Keratinocyte (primary cell): ENCODE results near the gene TIPRL. TPM values are rescaled to one million over a fixed set of nuclear protein-coding genes. Genes with fewer than 3 reads are reported as not detected.
A peak's percentile ranks its signal among the peaks of the same experiment; 100 is the strongest.

Experiments used
- DNase-seq: peaks from one replicate; pipeline ENCODE4 v3.0.0-alpha.2; 2011; ENCODE audit warnings: low read depth, missing footprints, low spot score
- FAIRE-seq: peaks from 2 replicates; lab custom pipeline; 2011; peaks lifted over from hg19 to GRCh38; lab: Jason Lieb, UNC
- H2AFZ ChIP-seq: 2 replicates; pipeline ENCODE4 v1.6.0; 2012; ENCODE audit warnings: low read length, control low read depth, inconsistent platforms; ENCODE audit not compliant: control insufficient read depth
- H3K27ac ChIP-seq: 2 replicates; pipeline ENCODE4 v1.5.1; 2011; ENCODE audit warnings: low read length; ENCODE audit not compliant: control insufficient read depth, insufficient read depth
- H3K27me3 ChIP-seq: 3 replicates; pipeline ENCODE4 v1.6.0; 2011; ENCODE audit warnings: low read length; ENCODE audit not compliant: control insufficient read depth, insufficient read depth; ENCODE audit errors: extremely low read depth
- H3K36me3 ChIP-seq, 2 experiments: 2 replicates in 1 of 2; 3 replicates in 1 of 2; pipeline ENCODE4 v1.5.1; 2011; ENCODE audit warnings: low read length in 2 of 2, mild to moderate bottlenecking in 1 of 2; ENCODE audit not compliant: control insufficient read depth in 2 of 2, insufficient read depth in 2 of 2; ENCODE audit errors: extremely low read depth in 1 of 2
- H3K4me1 ChIP-seq: 3 replicates; pipeline ENCODE4 v1.5.1; 2011; ENCODE audit warnings: low read length; ENCODE audit not compliant: control insufficient read depth, insufficient read depth; ENCODE audit errors: extremely low read depth
- H3K4me2 ChIP-seq: 3 replicates; pipeline ENCODE4 v1.6.0; 2011; ENCODE audit warnings: low read depth, low read length; ENCODE audit not compliant: control insufficient read depth, insufficient read depth; ENCODE audit errors: extremely low read depth
- H3K4me3 ChIP-seq, 3 experiments: fragments of 200-600 bp in 1 of 3; sonication (generic) in 1 of 3; 2 replicates in 2 of 3; 3 replicates in 1 of 3; pipeline ENCODE4 v1.5.1; 2011 to 2016; ENCODE audit warnings: low read length in 3 of 3, mild to moderate bottlenecking in 3 of 3, control low read depth in 2 of 3, inconsistent platforms in 1 of 3, low read depth in 1 of 3, mixed read lengths in 1 of 3, mixed run types in 1 of 3, moderate library complexity in 1 of 3; ENCODE audit not compliant: control insufficient read depth in 2 of 3, insufficient read depth in 2 of 3; ENCODE audit errors: extremely low read depth in 1 of 3
- H3K79me2 ChIP-seq: 2 replicates; pipeline ENCODE4 v1.6.0; 2012; ENCODE audit warnings: low read length; ENCODE audit not compliant: control insufficient read depth, insufficient read depth
- H3K9ac ChIP-seq: 3 replicates; pipeline ENCODE4 v1.6.0; 2011; ENCODE audit warnings: low read length; ENCODE audit not compliant: control insufficient read depth, insufficient read depth; ENCODE audit errors: extremely low read depth
- H3K9me1 ChIP-seq: 3 replicates; pipeline ENCODE4 v1.6.0; 2011; ENCODE audit warnings: low read length; ENCODE audit not compliant: control insufficient read depth, insufficient read depth; ENCODE audit errors: extremely low read depth
- H3K9me3 ChIP-seq: 2 replicates; pipeline ENCODE4 v1.5.1; 2012; ENCODE audit warnings: low read depth, low read length; ENCODE audit not compliant: control insufficient read depth
- H4K20me1 ChIP-seq: 3 replicates; pipeline ENCODE4 v1.6.0; 2011; ENCODE audit warnings: low read length; ENCODE audit not compliant: control insufficient read depth, insufficient read depth; ENCODE audit errors: extremely low read depth
- CTCF ChIP-seq, 3 experiments: IDR thresholded peaks in 1 of 3; conservative IDR thresholded peaks in 1 of 3; optimal IDR thresholded peaks in 1 of 3; 2 replicates in 2 of 3; 3 replicates in 1 of 3; pipeline versions ENCODE3 to v1.5.1; 2011; ENCODE audit warnings: low read length in 3 of 3, mild to moderate bottlenecking in 3 of 3, moderate library complexity in 2 of 3, control low read depth in 1 of 3, inconsistent platforms in 1 of 3; ENCODE audit not compliant: insufficient read depth in 2 of 3; ENCODE audit errors: extremely low read depth in 1 of 3
- EZH2 ChIP-seq: IDR thresholded peaks from one replicate; pipeline ENCODE4 v1.6.1; 2012; ENCODE audit warnings: inconsistent platforms, mild to moderate bottlenecking, low read length, moderate library complexity
- dilution Hi-C: fragments of 300-500 bp; cut with MboI; formaldehyde crosslinking; loops from one replicate; pipeline ENCODE4 v1.7.0; 2020; ENCODE audit warnings: low sequenced_read_pairs; ENCODE audit not compliant: extremely low pct_ligation_motif_present
- polyA plus RNA-seq, 5 experiments: library from polyadenylated mRNA; depleted of rRNA in 3 of 5; stranded (reverse) in 3 of 5; stranded (forward) in 1 of 5; unstranded in 1 of 5; fragments of >200 nt; gene quantifications; 1 replicate in 1 of 5; 2 replicates in 3 of 5; 3 replicates in 1 of 5; pipeline versions ENCODE4 v1.2.1 to v1.2.3, GENCODE V29; 2011 to 2012; ENCODE audit warnings: missing spikeins in 2 of 5, low read depth in 1 of 5, low replicate concordance in 1 of 5

The TIPRL gene
- polyA plus RNA-seq, 1 donor (not counting 4 experiments of a cell fraction or from before 2014, with no cell fraction given): 62.5 TPM

GRCh38 chr1:168234846-168235547, 56.2 kb downstream of the TIPRL start:
- peaks cover 25 to 37% of the 10 kb centered on the region in 2 experiments for H3K36me3 ChIP-seq
- H4K20me1 ChIP-seq: no peaks in the 10 kb centered on the region
- H3K4me1 ChIP-seq: peaks cover 3% of the 10 kb centered on the region
- peaks cover 16% of the 10 kb centered on the region for H3K79me2 ChIP-seq
- dilution Hi-C loops: no loop called here
- no peak overlapping the region for H3K9ac ChIP-seq
- no peak overlapping the region for H3K4me3 ChIP-seq
- H2AFZ ChIP-seq: no peak overlapping the region
- H3K9me3 ChIP-seq: no peaks in the 10 kb centered on the region
- no peak for DNase-seq
- H3K27ac ChIP-seq: no peak overlapping the region
- peak; percentile 82 to 92 (median 90) for TF ChIP-seq CTCF (optimal IDR thresholded peaks at IDR 0.05 in 1 of 3, IDR thresholded peaks at IDR 0.05 in 1 of 3, conservative IDR thresholded peaks at IDR 0.05 in 1 of 3; ENCODE audit: extremely low read depth in 1 of 3, insufficient read depth in 2 of 3, low read length in 3 of 3)
- no peak for TF ChIP-seq EZH2
- H3K4me2 ChIP-seq: no peak overlapping the region
- H3K9me1 ChIP-seq: no peaks in the 10 kb centered on the region
- no peaks in the 10 kb centered on the region for H3K27me3 ChIP-seq
- peak; percentile 65 for FAIRE-seq

GRCh38 chr1:168235548-168235885, 56.8 kb downstream of the TIPRL start:
- dilution Hi-C loops: no loop called here
- Histone ChIP-seq H2AFZ (no peak overlapping the region), H3K27ac (no peak overlapping the region), H3K27me3 (no peaks in the 10 kb centered on the region), H3K9me1 (no peaks in the 10 kb centered on the region), H3K4me3 (no peak overlapping the region), H4K20me1 (no peaks in the 10 kb centered on the region), H3K36me3 (peaks cover 23 to 39% of the 10 kb centered on the region in 2 experiments), H3K79me2 (peaks cover 11% of the 10 kb centered on the region), H3K4me2 (no peak overlapping the region), H3K9me3 (no peaks in the 10 kb centered on the region), H3K4me1 (no peaks in the 10 kb centered on the region), H3K9ac (no peak overlapping the region)
- no peak for DNase-seq
- no peak for FAIRE-seq
- no peak for TF ChIP-seq CTCF (optimal IDR thresholded peaks at IDR 0.05 in 1 of 3, IDR thresholded peaks at IDR 0.05 in 1 of 3, conservative IDR thresholded peaks at IDR 0.05 in 1 of 3; ENCODE audit: extremely low read depth in 1 of 3, insufficient read depth in 2 of 3, low read length in 3 of 3)
- no peak for TF ChIP-seq EZH2
